Lower lobe of right lung (tissue), 2 donors: ENCODE results near the gene FERMT3. TPM values are rescaled to one million over a fixed set of nuclear protein-coding genes. Genes with fewer than 3 reads are reported as not detected.
"Not testable (repeated sequence)": the region's sequence is repeated elsewhere in the genome, so short reads cannot be mapped to it uniquely, and the experiment has no call there.

Source experiments
- ATAC-seq, 2 donors: fragments of 200-7000 bp; cut with Tn5 transposase; one replicate each; pipeline ENCODE4 v1.9.1; 2020 to 2022; ENCODE audit warnings: mild to moderate bottlenecking in 2 of 2, moderate library complexity in 2 of 2
- DNase-seq: peaks from one replicate; pipeline ENCODE4 v3.0.0-alpha.2; 2020
- H3K27ac ChIP-seq: fragments of 200-600 bp; one replicate; pipeline ENCODE4 v1.8.0; 2022
- H3K27me3 ChIP-seq: fragments of 200-600 bp; one replicate; pipeline ENCODE4 v1.8.0; 2022; ENCODE audit warnings: low read depth
- H3K36me3 ChIP-seq: fragments of 200-600 bp; one replicate; pipeline ENCODE4 v1.8.0; 2022; ENCODE audit warnings: mild to moderate bottlenecking
- H3K4me1 ChIP-seq: fragments of 200-600 bp; one replicate; pipeline ENCODE4 v1.8.0; 2022
- H3K4me3 ChIP-seq: fragments of 200-600 bp; one replicate; pipeline ENCODE4 v1.8.0; 2022; ENCODE audit warnings: mild to moderate bottlenecking
- H3K9me3 ChIP-seq: fragments of 200-600 bp; one replicate; pipeline ENCODE4 v1.8.0; 2022
- intact Hi-C: fragments of 100-400 bp; cut with DNase I; formaldehyde crosslinking; loops from one replicate; pipeline ENCODE4 v1.11.0; 2022
- total RNA-seq: library from RNA; stranded (reverse); fragmentation: NEBNext Ultra II Directional; extraction: Animal tissue kit (Norgen Biotek cat#: 25700); gene quantifications from one replicate; pipeline ENCODE4 v1.2.1, GENCODE V29; 2021
- TF ChIP-seq, protein P1 (sequence below): fragments of 200-600 bp; IDR thresholded peaks from one replicate; pipeline ENCODE4 v1.8.0; 2022; ENCODE audit warnings: antibody characterized with exemption, mild to moderate bottlenecking
- donor health status: DM: no; HTN: yes; CAD: no; lungs with severe emphysema.

The FERMT3 gene
- total RNA-seq, 1 donor from 2014 or later = 92.0 TPM

DNA sequence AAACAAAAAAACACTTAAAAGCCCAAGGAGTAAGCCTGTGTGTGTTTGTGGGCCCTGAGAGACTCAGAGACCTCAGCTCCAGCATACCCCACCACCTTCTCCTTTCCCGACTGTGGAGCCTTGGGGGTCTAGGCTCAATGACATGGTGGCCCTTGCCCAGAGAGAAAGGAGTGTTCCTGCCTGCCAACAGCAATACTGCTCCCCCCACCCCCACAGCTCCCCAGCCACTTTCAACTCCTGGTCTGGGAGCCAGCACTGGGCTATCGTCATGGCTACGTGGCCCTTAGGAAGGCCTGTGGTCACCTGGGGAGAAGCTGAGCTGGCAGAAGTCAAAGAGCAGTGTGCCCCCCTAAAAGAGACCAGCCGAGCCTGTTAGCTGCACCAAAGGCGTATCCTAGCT, 37.6 kb downstream of the FERMT3 start:
- TF ChIP-seq, protein P1, sequence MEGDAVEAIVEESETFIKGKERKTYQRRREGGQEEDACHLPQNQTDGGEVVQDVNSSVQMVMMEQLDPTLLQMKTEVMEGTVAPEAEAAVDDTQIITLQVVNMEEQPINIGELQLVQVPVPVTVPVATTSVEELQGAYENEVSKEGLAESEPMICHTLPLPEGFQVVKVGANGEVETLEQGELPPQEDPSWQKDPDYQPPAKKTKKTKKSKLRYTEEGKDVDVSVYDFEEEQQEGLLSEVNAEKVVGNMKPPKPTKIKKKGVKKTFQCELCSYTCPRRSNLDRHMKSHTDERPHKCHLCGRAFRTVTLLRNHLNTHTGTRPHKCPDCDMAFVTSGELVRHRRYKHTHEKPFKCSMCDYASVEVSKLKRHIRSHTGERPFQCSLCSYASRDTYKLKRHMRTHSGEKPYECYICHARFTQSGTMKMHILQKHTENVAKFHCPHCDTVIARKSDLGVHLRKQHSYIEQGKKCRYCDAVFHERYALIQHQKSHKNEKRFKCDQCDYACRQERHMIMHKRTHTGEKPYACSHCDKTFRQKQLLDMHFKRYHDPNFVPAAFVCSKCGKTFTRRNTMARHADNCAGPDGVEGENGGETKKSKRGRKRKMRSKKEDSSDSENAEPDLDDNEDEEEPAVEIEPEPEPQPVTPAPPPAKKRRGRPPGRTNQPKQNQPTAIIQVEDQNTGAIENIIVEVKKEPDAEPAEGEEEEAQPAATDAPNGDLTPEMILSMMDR = no peak
- intact Hi-C loops = no loop called here
- Histone ChIP-seq H3K36me3 (peaks cover 16% of the 10 kb centered on the region), H3K4me1 (peaks cover 51% of the 10 kb centered on the region), H3K27me3 (no peaks in the 10 kb centered on the region), H3K27ac (no peak overlapping the region), H3K4me3 (no peak overlapping the region), H3K9me3 (no peaks in the 10 kb centered on the region)
- DNase-seq (no peak), ATAC-seq (no peak)

DNA sequence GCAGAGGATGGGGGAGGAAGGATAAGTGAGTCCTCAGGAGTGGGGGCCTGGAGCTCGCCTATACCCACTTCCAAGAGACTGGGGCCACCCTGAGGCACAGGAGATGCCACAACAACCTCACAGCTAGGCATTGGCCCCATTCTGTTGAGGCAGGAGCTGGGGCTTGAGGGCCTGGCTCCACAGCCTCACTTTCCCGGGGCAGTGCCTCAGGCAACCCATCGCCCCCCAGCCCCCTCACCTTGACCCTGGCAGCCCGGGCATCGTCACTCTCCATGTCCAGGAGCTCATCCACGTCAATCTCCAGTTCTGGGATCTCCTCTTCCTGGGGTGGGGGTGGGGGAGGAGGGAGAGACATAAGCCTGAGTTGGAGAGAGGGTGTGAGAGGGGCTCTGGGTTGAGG, 38.4 kb downstream of the FERMT3 start:
- intact Hi-C loops = no loop called here
- Histone ChIP-seq H3K27me3 (no peaks in the 10 kb centered on the region), H3K9me3 (no peaks in the 10 kb centered on the region), H3K4me1 (peaks cover 42% of the 10 kb centered on the region), H3K36me3 (peaks cover 13% of the 10 kb centered on the region), H3K27ac (peak overlapping the region; percentile 72), H3K4me3 (peak overlapping the region; percentile 76)
- DNase-seq = no peak
- TF ChIP-seq, protein P1 = no peak
- ATAC-seq = no peak

DNA sequence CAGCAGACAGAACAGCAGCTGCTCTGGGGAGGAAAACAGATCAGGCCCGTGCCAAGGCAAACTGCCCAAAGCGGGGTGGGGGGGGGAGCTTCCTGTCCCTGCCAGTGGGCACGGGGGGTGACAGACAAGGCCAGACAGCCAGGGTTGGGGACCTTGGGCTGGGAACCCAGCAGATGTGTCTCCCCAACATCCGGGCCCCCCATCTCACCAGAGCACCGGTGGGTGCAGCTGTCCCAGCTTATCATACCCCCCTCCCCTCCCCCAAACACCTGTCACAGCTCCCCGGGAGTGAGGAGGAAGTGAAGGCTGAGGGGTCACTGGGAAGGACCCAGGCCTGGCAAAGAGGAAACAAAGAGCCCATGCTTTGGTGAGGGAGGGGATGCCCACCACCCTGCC, 38.9 kb downstream of the FERMT3 start:
- H3K27me3 ChIP-seq = no peaks in the 10 kb centered on the region
- TF ChIP-seq, protein P1 = no peak
- intact Hi-C loops = no loop called here
- no peaks in the 10 kb centered on the region for H3K9me3 ChIP-seq
- peak overlapping the region; percentile 72 for H3K27ac ChIP-seq
- peaks cover 38% of the 10 kb centered on the region for H3K4me1 ChIP-seq
- peaks cover 13% of the 10 kb centered on the region for H3K36me3 ChIP-seq
- ATAC-seq (no peak), DNase-seq (no peak)
- H3K4me3 ChIP-seq = peak overlapping the region; percentile 76

DNA sequence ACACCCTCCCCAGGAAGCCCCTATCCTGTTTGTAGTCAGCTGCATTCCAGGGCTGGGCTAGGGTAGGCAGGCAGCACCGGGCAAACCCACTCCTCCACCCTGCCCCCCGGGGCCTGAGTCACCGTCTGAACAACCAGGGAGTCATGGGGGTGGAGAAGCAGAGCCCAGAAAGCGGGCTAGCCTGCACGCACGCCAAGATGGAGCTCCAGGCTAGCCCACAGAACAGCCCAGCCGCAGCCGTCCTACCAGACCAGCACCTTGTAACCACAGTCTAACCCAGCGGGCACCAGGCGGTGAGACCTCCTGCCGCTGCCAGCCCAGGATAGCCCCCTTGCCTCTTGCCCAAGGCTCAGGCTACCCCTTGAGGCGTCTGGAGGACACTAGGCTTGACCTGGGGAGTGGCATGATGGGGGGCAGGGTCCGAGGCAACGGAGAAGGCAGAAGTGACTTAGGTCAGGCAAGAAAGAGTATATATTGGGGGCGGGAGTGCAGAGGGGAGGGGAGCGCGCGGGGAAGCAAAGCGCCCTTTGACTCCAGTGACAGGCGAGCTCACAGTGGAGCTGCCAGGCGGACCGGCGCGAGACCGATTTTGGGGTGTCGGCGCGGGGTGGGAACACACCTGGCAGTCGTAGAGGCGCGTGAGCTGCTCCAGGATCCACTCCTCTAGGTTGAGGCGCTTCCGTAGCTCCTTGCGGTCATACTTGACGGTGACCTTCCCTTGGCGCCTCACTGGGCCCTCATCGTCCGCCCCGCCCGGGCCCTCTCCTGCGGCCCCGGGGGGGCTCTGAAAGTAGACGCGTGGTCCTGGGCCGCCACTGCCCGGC, 39.5 kb downstream of the FERMT3 start:
- ATAC-seq = no peak
- Histone ChIP-seq H3K36me3 (peaks cover 13% of the 10 kb centered on the region), H3K27me3 (no peaks in the 10 kb centered on the region), H3K9me3 (no peaks in the 10 kb centered on the region), H3K27ac (peak overlapping the region; percentile 72), H3K4me1 (peaks cover 41% of the 10 kb centered on the region), H3K4me3 (peak overlapping the region; percentile 76)
- intact Hi-C loops = no loop called here
- DNase-seq = peak; percentile 76
- TF ChIP-seq, protein P1 = no peak

DNA sequence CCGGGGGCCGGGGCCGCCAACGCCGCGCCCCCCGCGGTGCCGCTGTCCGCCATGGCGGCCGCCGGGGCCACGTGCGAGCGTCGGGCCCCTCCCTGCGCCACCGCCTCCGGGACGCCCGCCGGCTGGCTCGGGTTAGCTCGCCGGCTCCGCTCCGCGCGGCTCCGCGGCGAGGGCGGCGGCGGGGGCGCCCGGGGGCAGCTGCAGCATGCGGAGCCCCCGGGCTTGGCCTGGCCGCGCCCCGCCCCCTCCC, 40.0 kb downstream of the FERMT3 start:
- ATAC-seq, H3K27ac ChIP-seq, DNase-seq, H3K9me3 ChIP-seq, intact Hi-C loops, H3K27me3 ChIP-seq: not testable (repeated sequence)
- peaks cover 42% of the 10 kb centered on the region for H3K4me1 ChIP-seq
- H3K36me3 ChIP-seq = peaks cover 13% of the 10 kb centered on the region
- peak overlapping the region; percentile 94 for H3K4me3 ChIP-seq

DNA sequence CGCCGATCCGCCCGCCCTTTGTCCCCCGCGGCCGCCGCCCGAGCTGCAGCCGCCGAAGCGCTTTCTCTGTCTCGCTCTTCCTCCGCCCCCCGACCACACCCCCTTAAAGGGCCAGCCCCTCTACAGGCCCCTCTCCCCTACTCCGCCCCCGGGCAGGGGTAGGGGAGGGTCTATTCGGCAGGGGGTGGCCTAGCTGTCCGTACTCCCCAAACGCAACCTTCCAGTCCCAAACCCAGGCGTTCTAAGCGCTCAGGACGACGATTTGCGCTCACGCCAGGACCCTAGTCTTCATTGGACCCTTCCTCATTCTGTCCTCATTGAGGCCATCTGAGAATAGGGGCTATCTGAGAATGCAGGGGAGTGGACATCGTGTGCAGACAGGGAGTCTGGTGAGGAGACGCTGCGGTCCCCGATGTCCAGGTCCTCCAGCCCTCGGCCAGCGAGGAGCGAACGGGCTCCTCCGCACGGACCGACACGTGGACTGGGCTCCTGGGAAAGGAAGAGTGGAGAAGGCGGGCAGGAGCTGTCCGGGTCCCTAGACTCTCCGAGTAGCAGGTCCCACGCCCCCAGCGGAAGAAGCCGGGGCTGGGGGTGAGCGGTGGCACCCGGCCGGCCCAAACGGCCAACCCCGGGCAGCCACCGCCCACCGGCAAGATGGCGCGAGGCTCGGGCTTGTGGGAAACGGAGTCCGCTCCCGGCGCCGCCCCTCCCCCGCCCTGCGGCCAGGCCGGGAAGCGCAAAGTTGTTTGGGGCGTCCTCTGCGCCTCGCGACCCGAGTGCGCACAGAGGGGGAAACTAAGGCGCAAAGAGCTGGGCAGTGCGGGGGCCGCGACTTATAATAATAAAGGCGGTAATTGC, 40.6 kb downstream of the FERMT3 start, which contains the start of gene PPP1R14B:
Gene PPP1R14B (minus strand): TSS at position 73 of the 858 bp plus-strand sequence. CDS start 270 bp downstream, outside the sequence.
- ATAC-seq (peak; percentile 80 to 86), DNase-seq (peak; percentile 92)
- Histone ChIP-seq H3K27me3 (no peaks in the 10 kb centered on the region), H3K27ac (peak within 1 kb of the TSS; percentile 79), H3K4me3 (peak within 1 kb of the TSS; percentile 94), H3K9me3 (no peaks in the 10 kb centered on the region), H3K36me3 (peaks cover 13% of the 10 kb centered on the region), H3K4me1 (peaks cover 42% of the 10 kb centered on the region)
- TF ChIP-seq, protein P1 = peak; percentile 21
- intact Hi-C loops = no loop called here
